Fibroblast of lung (primary cell): Measurements from ENCODE around the gene IZUMO1.
"Not testable (repeated sequence)": the region's sequence is repeated elsewhere in the genome, so short reads cannot be mapped to it uniquely, and the experiment has no call there.

ENCODE experiments used
- CTCF ChIP-seq, 2 donors: IDR thresholded peaks in 1 of 2; conservative IDR thresholded peaks in 1 of 2; 1 replicate in 1 of 2; 2 replicates in 1 of 2; pipeline ENCODE4 v1.5.1; 2011 to 2012; ENCODE audit warnings: low read length in 2 of 2, control low read depth in 1 of 2, inconsistent platforms in 1 of 2, low read depth in 1 of 2, mild to moderate bottlenecking in 1 of 2
- EZH2 ChIP-seq: IDR thresholded peaks from 2 replicates; pipeline ENCODE4 v1.5.1; 2012; ENCODE audit warnings: low read length, control low read depth, mild to moderate bottlenecking; ENCODE audit errors: missing control alignments

GRCh38 chr19:48786422-48786821, 39.7 kb upstream of the IZUMO1 start:
- not testable (repeated sequence) for TF ChIP-seq EZH2; CTCF (conservative IDR thresholded peaks at IDR 0.05 in 1 of 2, IDR thresholded peaks at IDR 0.05 in 1 of 2; ENCODE audit: low read depth in 1 of 2, low read length in 2 of 2)
